Astrocyte (in vitro differentiated cells and primary cell): Measurements from ENCODE around the gene LDLRAD4. TPM values are rescaled to one million over a fixed set of nuclear protein-coding genes. Genes with fewer than 3 reads are reported as not detected.

Experiments
- DNase-seq: peaks from one replicate; pipeline ENCODE4 v3.0.0-alpha.2; 2010; ENCODE audit warnings: low read depth
- FAIRE-seq: peaks from 2 replicates; lab custom pipeline; 2011; peaks lifted over from hg19 to GRCh38; lab: Jason Lieb, UNC
- H2AFZ ChIP-seq: 2 replicates; pipeline ENCODE4 v1.6.0; 2012; ENCODE audit warnings: low read depth, low read length, inconsistent platforms
- H3K27ac ChIP-seq: 2 replicates; pipeline ENCODE4 v1.5.1; 2011; ENCODE audit warnings: low read depth, low read length, inconsistent platforms
- H3K27me3 ChIP-seq: 2 replicates; pipeline ENCODE4 v1.6.0; 2011; ENCODE audit warnings: low read length, inconsistent platforms; ENCODE audit not compliant: insufficient read depth
- H3K36me3 ChIP-seq: 2 replicates; pipeline ENCODE4 v1.5.1; 2011; ENCODE audit warnings: low read length, inconsistent platforms; ENCODE audit not compliant: insufficient read depth
- H3K4me1 ChIP-seq: 2 replicates; pipeline ENCODE4 v1.5.1; 2011; ENCODE audit warnings: low read length, inconsistent platforms; ENCODE audit not compliant: insufficient read depth
- H3K4me2 ChIP-seq: 2 replicates; pipeline ENCODE4 v1.6.0; 2012; ENCODE audit warnings: low read length, inconsistent platforms
- H3K4me3 ChIP-seq: 2 replicates; pipeline ENCODE4 v1.5.1; 2011; ENCODE audit warnings: low read depth, mild to moderate bottlenecking, low read length, inconsistent platforms; ENCODE audit not compliant: insufficient read depth
- H3K79me2 ChIP-seq: 2 replicates; pipeline ENCODE4 v1.6.0; 2012; ENCODE audit warnings: mild to moderate bottlenecking, low read length, inconsistent platforms; ENCODE audit not compliant: insufficient read depth
- H3K9ac ChIP-seq: 2 replicates; pipeline ENCODE4 v1.6.0; 2012; ENCODE audit warnings: mild to moderate bottlenecking, low read length, inconsistent platforms
- H3K9me3 ChIP-seq: 2 replicates; pipeline ENCODE4 v1.5.1; 2012; ENCODE audit warnings: low read depth, mild to moderate bottlenecking, low read length, inconsistent platforms; ENCODE audit not compliant: insufficient read depth
- H4K20me1 ChIP-seq: 2 replicates; pipeline ENCODE4 v1.6.0; 2012; ENCODE audit warnings: low read length, inconsistent platforms; ENCODE audit not compliant: insufficient read depth
- H3K27ac Mint-ChIP-seq: one replicate; pipeline ENCODE4 v1.8.0; 2021; ENCODE audit warnings: mild to moderate bottlenecking, mixed read lengths; ENCODE audit not compliant: unreplicated experiment
- H3K27me3 Mint-ChIP-seq: one replicate; pipeline ENCODE4 v1.8.0; 2021; ENCODE audit warnings: low read depth, mixed read lengths; ENCODE audit not compliant: unreplicated experiment
- H3K36me3 Mint-ChIP-seq: one replicate; pipeline ENCODE4 v1.8.0; 2021; ENCODE audit warnings: low read depth, mixed read lengths; ENCODE audit not compliant: unreplicated experiment
- H3K4me1 Mint-ChIP-seq: one replicate; pipeline ENCODE4 v1.8.0; 2021; ENCODE audit warnings: low read depth, mixed read lengths; ENCODE audit not compliant: unreplicated experiment
- H3K4me3 Mint-ChIP-seq: one replicate; pipeline ENCODE4 v1.8.0; 2021; ENCODE audit warnings: mild to moderate bottlenecking, moderate library complexity, mixed read lengths; ENCODE audit not compliant: unreplicated experiment
- H3K9me3 Mint-ChIP-seq: one replicate; pipeline ENCODE4 v1.8.0; 2021; ENCODE audit warnings: mild to moderate bottlenecking, mixed read lengths; ENCODE audit not compliant: unreplicated experiment
- EZH2 ChIP-seq: IDR thresholded peaks from 2 replicates; pipeline ENCODE4 v1.6.1; 2012; ENCODE audit warnings: mild to moderate bottlenecking, low read length, inconsistent platforms; ENCODE audit not compliant: insufficient read depth
- total RNA-seq: library from RNA; stranded (reverse); gene quantifications from 2 replicates; pipeline ENCODE4 v1.2.1, GENCODE V29; 2021
- TF ChIP-seq, protein P1 (sequence below): IDR thresholded peaks from 2 replicates; pipeline ENCODE4 v1.5.1; 2011; ENCODE audit warnings: low read depth, mild to moderate bottlenecking, inconsistent platforms, low read length, moderate library complexity; ENCODE audit not compliant: insufficient read depth

The LDLRAD4 gene
- total RNA-seq, 1 donor from 2014 or later = 26.0 TPM

- TF ChIP-seq, protein P1, sequence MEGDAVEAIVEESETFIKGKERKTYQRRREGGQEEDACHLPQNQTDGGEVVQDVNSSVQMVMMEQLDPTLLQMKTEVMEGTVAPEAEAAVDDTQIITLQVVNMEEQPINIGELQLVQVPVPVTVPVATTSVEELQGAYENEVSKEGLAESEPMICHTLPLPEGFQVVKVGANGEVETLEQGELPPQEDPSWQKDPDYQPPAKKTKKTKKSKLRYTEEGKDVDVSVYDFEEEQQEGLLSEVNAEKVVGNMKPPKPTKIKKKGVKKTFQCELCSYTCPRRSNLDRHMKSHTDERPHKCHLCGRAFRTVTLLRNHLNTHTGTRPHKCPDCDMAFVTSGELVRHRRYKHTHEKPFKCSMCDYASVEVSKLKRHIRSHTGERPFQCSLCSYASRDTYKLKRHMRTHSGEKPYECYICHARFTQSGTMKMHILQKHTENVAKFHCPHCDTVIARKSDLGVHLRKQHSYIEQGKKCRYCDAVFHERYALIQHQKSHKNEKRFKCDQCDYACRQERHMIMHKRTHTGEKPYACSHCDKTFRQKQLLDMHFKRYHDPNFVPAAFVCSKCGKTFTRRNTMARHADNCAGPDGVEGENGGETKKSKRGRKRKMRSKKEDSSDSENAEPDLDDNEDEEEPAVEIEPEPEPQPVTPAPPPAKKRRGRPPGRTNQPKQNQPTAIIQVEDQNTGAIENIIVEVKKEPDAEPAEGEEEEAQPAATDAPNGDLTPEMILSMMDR = no peak
- no peak for TF ChIP-seq EZH2
- Histone ChIP-seq H3K36me3 (no peaks in the 10 kb centered on the region), H4K20me1 (no peaks in the 10 kb centered on the region), H3K4me2 (no peak overlapping the region), H2AFZ (no peak overlapping the region), H3K9me3 (no peaks in the 10 kb centered on the region), H3K9ac (no peak overlapping the region), H3K27ac (no peak overlapping the region), H3K4me1 (no peaks in the 10 kb centered on the region), H3K27me3 (no peaks in the 10 kb centered on the region), H3K4me3 (no peak overlapping the region), H3K79me2 (no peaks in the 10 kb centered on the region)
- Mint-ChIP-seq H3K4me3 (no peak overlapping the region), H3K27ac (no peak overlapping the region), H3K9me3 (peaks cover 3% of the 10 kb centered on the region), H3K4me1 (peaks cover 47% of the 10 kb centered on the region), H3K27me3 (no peaks in the 10 kb centered on the region), H3K36me3 (peaks cover 17% of the 10 kb centered on the region)
- DNase-seq (no peak), FAIRE-seq (no peak)
These were observed 75.7 kb downstream of the LDLRAD4 start for GRCh38 chr18:13294309-13294708.

GRCh38 chr18:13295894-13296293 lies 77.3 kb downstream of the LDLRAD4 start:
- H3K4me1 ChIP-seq = no peaks in the 10 kb centered on the region
- no peak for FAIRE-seq
- no peak for DNase-seq
- H3K4me2 ChIP-seq = no peak overlapping the region
- no peak overlapping the region for H3K27ac ChIP-seq
- H3K79me2 ChIP-seq = no peaks in the 10 kb centered on the region
- no peak overlapping the region for H3K4me3 ChIP-seq
- H3K27me3 ChIP-seq = no peaks in the 10 kb centered on the region
- no peaks in the 10 kb centered on the region for H3K36me3 ChIP-seq
- H2AFZ ChIP-seq = no peak overlapping the region
- H3K9me3 ChIP-seq = no peaks in the 10 kb centered on the region
- Mint-ChIP-seq H3K4me3 (no peak overlapping the region), H3K9me3 (peaks cover 3% of the 10 kb centered on the region), H3K27ac (no peak overlapping the region), H3K27me3 (no peaks in the 10 kb centered on the region), H3K4me1 (peaks cover 32% of the 10 kb centered on the region), H3K36me3 (peaks cover 18% of the 10 kb centered on the region)
- no peaks in the 10 kb centered on the region for H4K20me1 ChIP-seq
- TF ChIP-seq, protein P1 = no peak
- TF ChIP-seq EZH2 = no peak
- no peak overlapping the region for H3K9ac ChIP-seq

DNA sequence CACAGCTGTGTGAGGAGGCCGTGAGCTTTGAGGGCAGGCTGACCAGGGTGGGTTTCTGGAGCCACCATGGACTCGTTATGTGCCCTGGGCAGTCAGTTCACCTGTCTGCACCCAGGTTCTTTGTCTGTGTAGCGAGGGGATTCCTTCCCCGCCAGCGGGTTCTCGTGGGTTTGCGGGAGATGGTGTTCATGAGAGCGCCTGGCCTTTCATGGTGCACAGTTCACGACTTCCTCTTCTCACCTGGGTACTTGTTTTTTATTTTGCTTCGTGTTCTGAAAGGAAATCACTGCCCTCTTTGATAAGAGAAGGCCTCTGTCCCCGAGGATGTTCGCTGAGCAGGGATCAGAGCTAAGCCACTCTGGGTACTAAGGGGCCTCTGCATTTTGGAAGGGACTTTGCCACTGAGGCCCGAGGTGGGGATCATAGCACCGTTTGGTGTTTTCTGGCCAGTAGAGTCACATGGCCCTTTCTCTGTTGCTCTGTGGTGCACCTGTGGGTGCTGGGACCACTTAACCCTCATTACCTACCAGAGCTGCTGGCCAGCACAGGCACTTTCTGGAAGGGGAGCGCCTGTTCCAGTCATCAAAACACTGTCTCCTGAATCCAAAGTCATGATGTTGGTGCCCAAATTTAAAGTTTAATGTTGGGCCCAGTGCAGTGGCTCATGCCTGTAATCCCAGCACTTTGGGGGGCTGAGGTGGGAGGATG lies 78.5 kb downstream of the LDLRAD4 start:
- Mint-ChIP-seq H3K27ac (no peak overlapping the region), H3K27me3 (no peaks in the 10 kb centered on the region)
- DNase-seq = no peak

More for the DNA sequence above, 78.5 kb downstream of the LDLRAD4 start:
- FAIRE-seq = no peak
- Histone ChIP-seq H3K27me3 (no peaks in the 10 kb centered on the region), H3K79me2 (no peaks in the 10 kb centered on the region), H3K4me2 (no peak overlapping the region), H3K9ac (no peak overlapping the region), H3K9me3 (no peaks in the 10 kb centered on the region), H2AFZ (no peak overlapping the region), H3K36me3 (no peaks in the 10 kb centered on the region), H3K4me1 (no peaks in the 10 kb centered on the region), H3K27ac (no peak overlapping the region), H3K4me3 (no peak overlapping the region), H4K20me1 (peaks cover 3% of the 10 kb centered on the region)
- peaks cover 18% of the 10 kb centered on the region for H3K36me3 Mint-ChIP-seq
- no peak overlapping the region for H3K4me3 Mint-ChIP-seq
- H3K9me3 Mint-ChIP-seq = peaks cover 3% of the 10 kb centered on the region
- TF ChIP-seq, protein P1 = no peak
- TF ChIP-seq EZH2 = no peak
- H3K4me1 Mint-ChIP-seq = peaks cover 26% of the 10 kb centered on the region
